Measurements from ENCODE around the gene DPH5.

DPH5 gene

GRCh38 chr1:101005183-101005582 is 20.4 kb downstream of the DPH5 start:
- H3K27ac ChIP-seq = no peak overlapping the region
- no peaks in the 10 kb centered on the region for H3K9me3 ChIP-seq (ENCODE audit: severe bottlenecking)
- H3K4me3 ChIP-seq (ENCODE audit: low read depth, low read length) = no peak overlapping the region
- H3K36me3 ChIP-seq = peaks cover 9% of the 10 kb centered on the region
- TF ChIP-seq CTCF (IDR thresholded peaks at IDR 0.05; ENCODE audit: low read depth, low read length) = no peak
- no peak for DNase-seq
- H3K27me3 ChIP-seq (ENCODE audit: insufficient read depth, low read depth, severe bottlenecking) = no peaks in the 10 kb centered on the region

- no peak for TF ChIP-seq CTCF (IDR thresholded peaks at IDR 0.05; ENCODE audit: low read depth, low read length)
- no peaks in the 10 kb centered on the region for H3K27me3 ChIP-seq (ENCODE audit: insufficient read depth, low read depth, severe bottlenecking)
- no peak for DNase-seq
- H3K4me3 ChIP-seq (ENCODE audit: low read depth, low read length) = no peak overlapping the region
- no peaks in the 10 kb centered on the region for H3K9me3 ChIP-seq (ENCODE audit: severe bottlenecking)
- H3K36me3 ChIP-seq = peaks cover 6% of the 10 kb centered on the region
- H3K27ac ChIP-seq = no peak overlapping the region
Measured at GRCh38 chr1:101004670-101005069, 20.9 kb downstream of the DPH5 start.

GRCh38 chr1:101004061-101004460 is 21.5 kb downstream of the DPH5 start:
- TF ChIP-seq CTCF (IDR thresholded peaks at IDR 0.05; ENCODE audit: low read depth, low read length) = no peak
- H3K27me3 ChIP-seq (ENCODE audit: insufficient read depth, low read depth, severe bottlenecking) = no peaks in the 10 kb centered on the region
- no peaks in the 10 kb centered on the region for H3K9me3 ChIP-seq (ENCODE audit: severe bottlenecking)
- no peak overlapping the region for H3K4me3 ChIP-seq (ENCODE audit: low read depth, low read length)
- H3K27ac ChIP-seq = no peak overlapping the region
- no peak for DNase-seq
- peaks cover 6% of the 10 kb centered on the region for H3K36me3 ChIP-seq

GRCh38 chr1:101003012-101003650 is 22.5 kb downstream of the DPH5 start:
- DNase-seq = no peak
- H3K27me3 ChIP-seq (ENCODE audit: insufficient read depth, low read depth, severe bottlenecking) = no peaks in the 10 kb centered on the region
- H3K27ac ChIP-seq = no peak overlapping the region
- no peaks in the 10 kb centered on the region for H3K9me3 ChIP-seq (ENCODE audit: severe bottlenecking)
- no peak for TF ChIP-seq CTCF (IDR thresholded peaks at IDR 0.05; ENCODE audit: low read depth, low read length)
- H3K4me3 ChIP-seq (ENCODE audit: low read depth, low read length) = no peak overlapping the region
- peaks cover 6% of the 10 kb centered on the region for H3K36me3 ChIP-seq

- Histone ChIP-seq H3K4me3 (ENCODE audit: low read depth, low read length) (no peak overlapping the region), H3K9me3 (ENCODE audit: severe bottlenecking) (no peaks in the 10 kb centered on the region), H3K27me3 (ENCODE audit: insufficient read depth, low read depth, severe bottlenecking) (no peaks in the 10 kb centered on the region), H3K27ac (no peak overlapping the region), H3K36me3 (peaks cover 6% of the 10 kb centered on the region)
- TF ChIP-seq CTCF (IDR thresholded peaks at IDR 0.05; ENCODE audit: low read depth, low read length) = no peak
- DNase-seq = no peak
Measured at GRCh38 chr1:101002551-101002950, 23.0 kb downstream of the DPH5 start.
